Cortex of kidney (tissue), 1 donor: ENCODE measurements around the gene MRPL48.
"Not testable (repeated sequence)": the region's sequence is repeated elsewhere in the genome, so short reads cannot be mapped to it uniquely, and the experiment has no call there.

Source experiments
- DNase-seq: peaks from one replicate; lab custom pipeline; 2025; lab: John Stamatoyannopoulos, UW

The MRPL48 gene

GRCh38 chr11:73779084-73779902 lies 8.4 kb upstream of the MRPL48 start:
- no peak for DNase-seq

- DNase-seq = no peak
These were observed 6.4 kb upstream of the MRPL48 start for GRCh38 chr11:73781303-73781702.

GRCh38 chr11:73783483-73784020 lies 4.1 kb upstream of the MRPL48 start:
- no peak for DNase-seq

GRCh38 chr11:73784080-73784634 lies 3.5 kb upstream of the MRPL48 start:
- DNase-seq = no peak

GRCh38 chr11:73784734-73785133 lies 2.9 kb upstream of the MRPL48 start:
- DNase-seq = no peak

- DNase-seq = not testable (repeated sequence)
These were observed 2.2 kb upstream of the MRPL48 start for GRCh38 chr11:73785467-73785866.

GRCh38 chr11:73787051-73787642 lies 527 bp upstream of the MRPL48 start:
- DNase-seq = no peak

- DNase-seq = no peak
These were observed 1.6 kb downstream of the MRPL48 start for GRCh38 chr11:73789279-73789670.

GRCh38 chr11:73792584-73792983 lies 4.9 kb downstream of the MRPL48 start:
- DNase-seq = no peak

GRCh38 chr11:73795925-73796632 lies 8.4 kb downstream of the MRPL48 start:
- DNase-seq = no peak

- DNase-seq = no peak
These were observed 9.8 kb downstream of the MRPL48 start for GRCh38 chr11:73797457-73797856.

GRCh38 chr11:73800276-73800806 lies 12.7 kb downstream of the MRPL48 start:
- DNase-seq = no peak

- DNase-seq = no peak
These were observed 13.5 kb downstream of the MRPL48 start for GRCh38 chr11:73801136-73801535.

GRCh38 chr11:73804712-73805111 lies 17.0 kb downstream of the MRPL48 start:
- DNase-seq = no peak

GRCh38 chr11:73808052-73808451 lies 20.4 kb downstream of the MRPL48 start:
- DNase-seq = no peak

- DNase-seq = no peak
These were observed 23.0 kb downstream of the MRPL48 start for GRCh38 chr11:73810637-73811036.

GRCh38 chr11:73812234-73812633 lies 24.6 kb downstream of the MRPL48 start:
- no peak for DNase-seq

- DNase-seq = no peak
These were observed 27.1 kb downstream of the MRPL48 start for GRCh38 chr11:73814812-73815211.

GRCh38 chr11:73818846-73819245 lies 31.2 kb downstream of the MRPL48 start:
- DNase-seq = no peak

GRCh38 chr11:73830261-73830660 lies 42.6 kb downstream of the MRPL48 start:
- DNase-seq = no peak

- no peak for DNase-seq
These were observed 45.4 kb downstream of the MRPL48 start for GRCh38 chr11:73833067-73833466.

GRCh38 chr11:73838443-73839122 lies 50.9 kb downstream of the MRPL48 start:
- no peak for DNase-seq
